HepG2 (cell line): ENCODE data around the gene HYAL2. TPM values are rescaled to one million over a fixed set of nuclear protein-coding genes. Genes with fewer than 3 reads are reported as not detected.
A peak's percentile ranks its signal among the peaks of the same experiment; 100 is the strongest.

Experiments used
- ATAC-seq: fragments of 200-7000 bp; cut with Tn5 transposase; 3 replicates; pipeline ENCODE4 v1.9.1; 2020; ENCODE audit warnings: mild to moderate bottlenecking, moderate library complexity
- BruUV-seq: library from RNA; stranded (reverse); fragments of 400-500 nt; replicated peaks from 2 replicates; lab custom pipeline; 2021; lab: Mats Ljungman, UMichigan
- CTCF ChIA-PET: fragments of 300-600 bp; formaldehyde crosslinking; extraction: SDS; loops from one replicate; lab custom pipeline; 2021; ENCODE audit warnings: low total read pairs, inconsistent platforms, low intra/inter-chr PET ratio; lab: Yijun Ruan, JAX
- POLR2A ChIA-PET: fragments of 350-600 bp; sonication (Branson Sonifier 250); formaldehyde crosslinking; loops from one replicate; lab custom pipeline; 2020; ENCODE audit warnings: antibody characterized with exemption, inconsistent platforms; lab: Yijun Ruan, JAX
- DNase-seq: peaks from one replicate; pipeline ENCODE4 v3.0.0-alpha.2; 2015; ENCODE audit warnings: low spot score
- FAIRE-seq: peaks from 3 replicates; lab custom pipeline; 2011; peaks lifted over from hg19 to GRCh38; lab: Jason Lieb, UNC
- H2AFZ ChIP-seq: one replicate; pipeline ENCODE4 v1.6.1; 2011; ENCODE audit warnings: low read length, inconsistent platforms
- H3K27ac ChIP-seq: fragments of 300-600 bp; 3 replicates; pipeline ENCODE4 v1.8.0; 2011; ENCODE audit warnings: mixed run types, mild to moderate bottlenecking, mixed read lengths, low read length, inconsistent platforms; ENCODE audit not compliant: insufficient read depth; ENCODE audit errors: extremely low read length
- H3K27me3 ChIP-seq, 2 experiments: fragments of 200-600 bp in 1 of 2; 2 replicates in 1 of 2; 3 replicates in 1 of 2; pipeline versions ENCODE4 v1.6.0 to v1.8.0; 2011; ENCODE audit warnings: low read length in 2 of 2, mild to moderate bottlenecking in 2 of 2, moderate library complexity in 2 of 2, inconsistent platforms in 1 of 2; ENCODE audit not compliant: insufficient read depth in 2 of 2, control insufficient read depth in 1 of 2
- H3K36me3 ChIP-seq, 2 experiments: fragments of 200-600 bp in 1 of 2; replicated peaks in 1 of 2; 2 replicates in 1 of 2; 3 replicates in 1 of 2; pipeline versions ENCODE4 v1.5.1 to v1.8.0; 2011; ENCODE audit warnings: low read length in 2 of 2, inconsistent platforms in 1 of 2; ENCODE audit not compliant: insufficient read depth in 2 of 2, control insufficient read depth in 1 of 2
- H3K4me1 ChIP-seq: 2 replicates; pipeline ENCODE4 v1.5.1; 2012; ENCODE audit warnings: low read length, inconsistent platforms; ENCODE audit not compliant: insufficient read depth
- H3K4me2 ChIP-seq: 2 replicates; pipeline ENCODE4 v1.6.0; 2011; ENCODE audit warnings: low read depth, low read length, inconsistent platforms
- H3K4me3 ChIP-seq, 3 experiments: fragments of 200-600 bp in 1 of 3; sonication (generic), shearing (Covaris generic) in 1 of 3; replicated peaks in 1 of 3; 2 replicates each; pipeline ENCODE4 v1.5.1; 2011 to 2016; ENCODE audit warnings: low read length in 3 of 3, inconsistent platforms in 2 of 3, low read depth in 2 of 3, mild to moderate bottlenecking in 2 of 3, control low read depth in 1 of 3, mixed read lengths in 1 of 3; ENCODE audit not compliant: insufficient read depth in 1 of 3
- H3K79me2 ChIP-seq: one replicate; pipeline ENCODE4 v1.6.1; 2011; ENCODE audit warnings: low read length, inconsistent platforms; ENCODE audit not compliant: insufficient read depth
- H3K9ac ChIP-seq: 2 replicates; pipeline ENCODE4 v1.6.0; 2011; ENCODE audit warnings: mild to moderate bottlenecking, low read depth, low read length, inconsistent platforms; ENCODE audit not compliant: insufficient read depth
- H3K9me3 ChIP-seq: 2 replicates; pipeline ENCODE4 v1.5.1; 2012; ENCODE audit warnings: mild to moderate bottlenecking, low read length
- H4K20me1 ChIP-seq: 2 replicates; pipeline ENCODE4 v1.6.0; 2011; ENCODE audit warnings: inconsistent platforms, mild to moderate bottlenecking, low read length, moderate library complexity; ENCODE audit not compliant: insufficient read depth
- HDAC1 ChIP-seq: sonication (generic); formaldehyde crosslinking; IDR thresholded peaks from 2 replicates; pipeline ENCODE4 v1.5.1; 2020; ENCODE audit warnings: mild to moderate bottlenecking, missing genetic modification reagents
- MAZ ChIP-seq, 2 experiments: sonication (generic) in 1 of 2; formaldehyde crosslinking in 1 of 2; IDR thresholded peaks; 2 replicates each; pipeline versions ENCODE4 v1.5.0 to v1.6.1; 2012 to 2020; ENCODE audit warnings: low read depth in 2 of 2, mild to moderate bottlenecking in 2 of 2, borderline replicate concordance in 1 of 2, improper control_type of control experiment in 1 of 2, low read length in 1 of 2, missing genetic modification reagents in 1 of 2, moderate library complexity in 1 of 2
- RBFOX2 ChIP-seq: fragments of 200-400 bp; formaldehyde crosslinking; IDR thresholded peaks from 2 replicates; pipeline ENCODE4 v1.6.1; 2017; ENCODE audit warnings: low read depth, mild to moderate bottlenecking, low read length
- SAFB2 ChIP-seq: sonication (generic); formaldehyde crosslinking; IDR thresholded peaks from 2 replicates; pipeline ENCODE4 v1.5.1; 2020; ENCODE audit warnings: missing genetic modification reagents, low read depth, mild to moderate bottlenecking, borderline replicate concordance
- ZBTB3 ChIP-seq: sonication (generic); formaldehyde crosslinking; IDR thresholded peaks from 2 replicates; pipeline ENCODE4 v1.4.0; 2020; ENCODE audit warnings: low read depth, mild to moderate bottlenecking, moderate library complexity, missing genetic modification reagents, borderline replicate concordance
- ZFP36L2 ChIP-seq: sonication (generic); formaldehyde crosslinking; IDR thresholded peaks from 2 replicates; pipeline ENCODE4 v1.4.0; 2020; ENCODE audit warnings: missing genetic modification reagents
- ZNF407 ChIP-seq: sonication (generic); formaldehyde crosslinking; IDR thresholded peaks from one replicate; pipeline ENCODE4 v1.5.1; 2020; ENCODE audit warnings: mild to moderate bottlenecking, missing genetic modification reagents; ENCODE audit errors: not compliant biosample characterization
- WGBS: methylation state at CpG from one replicate; pipeline ENCODE4 v1.1.6; 2017; ENCODE audit warnings: low lambda C conversion rate; 5-methylcytosine and 5-hydroxymethylcytosine counted together
- in situ Hi-C: cut with HindIII; loops from 2 replicates; pipeline ENCODE4 v1.10.0; 2017; ENCODE audit warnings: low pct_unique_long_range_greater_than_20kb; ENCODE audit not compliant: extremely low pct_ligation_motif_present
- intact Hi-C: fragments of 100-400 bp; cut with micrococcal nuclease; formaldehyde crosslinking; loops from one replicate; pipeline ENCODE4 v1.10.0; 2022; ENCODE audit not compliant: unreplicated experiment
- polyA plus RNA-seq, 8 experiments: library from polyadenylated mRNA; depleted of rRNA in 3 of 8; stranded (reverse) in 7 of 8; unstranded in 1 of 8; fragments of >200 nt; fragmentation: Illumina TruSeq in 4 of 8; extraction: Trizol in 4 of 8; gene quantifications; 2 replicates each; pipeline versions ENCODE4 v1.2.1 to v1.2.3, GENCODE V29; 2011 to 2016; ENCODE audit warnings: low read depth in 4 of 8, missing spikeins in 1 of 8, mixed read lengths in 1 of 8; ENCODE audit not compliant: insufficient read depth in 1 of 8
- total RNA-seq, 5 experiments: library from RNA; depleted of rRNA; stranded (reverse); fragments of >200 nt; fragmentation: Illumina TruSeq; extraction: Trizol; gene quantifications; 2 replicates each; pipeline ENCODE4 v1.2.3, GENCODE V29; 2016; ENCODE audit warnings: low read depth in 1 of 5
- TF ChIP-seq, protein P1 (sequence below): sonication (generic); formaldehyde crosslinking; IDR thresholded peaks from 2 replicates; pipeline ENCODE4 v1.5.1; 2020; ENCODE audit warnings: mild to moderate bottlenecking, missing genetic modification reagents, moderate library complexity

HYAL2 gene
- total and polyA plus RNA-seq, 2 of the 13 experiments (the other 11 are each of a cell fraction or from before 2014, with no cell fraction given): 76.2 to 102 TPM

DNA sequence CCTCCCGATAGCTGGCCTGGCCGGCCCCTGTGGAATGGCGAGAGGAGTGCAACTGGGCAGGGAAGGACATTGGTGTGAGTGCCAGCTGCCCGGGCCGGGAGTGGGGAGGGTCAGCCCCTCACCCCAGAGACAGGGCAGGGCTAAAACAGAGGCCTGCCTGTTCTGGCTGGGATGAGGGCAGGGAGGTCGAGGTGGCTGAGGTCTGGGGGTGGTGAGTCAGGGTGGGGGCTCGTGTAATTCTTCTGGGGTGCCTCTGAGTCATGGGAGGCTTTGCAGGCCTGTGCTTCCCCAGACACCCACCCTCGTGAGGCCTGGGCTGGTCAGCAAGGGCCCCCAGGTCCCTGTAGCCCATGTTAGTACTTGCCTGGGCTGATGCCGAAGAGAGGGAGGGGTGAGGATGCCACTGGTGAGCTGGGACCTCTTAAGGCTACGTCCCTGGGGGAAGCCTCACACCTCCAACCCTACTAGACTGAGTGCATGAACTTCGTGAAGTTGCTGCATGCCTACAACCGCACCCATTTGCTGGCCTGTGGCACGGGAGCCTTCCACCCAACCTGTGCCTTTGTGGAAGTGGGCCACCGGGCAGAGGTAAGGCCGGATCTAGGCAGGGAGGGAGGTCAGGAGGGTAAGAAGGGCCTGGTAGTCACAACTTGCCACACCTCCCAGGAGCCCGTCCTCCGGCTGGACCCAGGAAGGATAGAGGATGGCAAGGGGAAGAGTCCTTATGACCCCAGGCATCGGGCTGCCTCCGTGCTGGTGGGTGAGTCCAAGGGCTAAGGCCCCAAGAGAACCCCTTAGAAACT, 51.9 kb downstream of the HYAL2 start:
- WGBS: 5% methylated on average over 9 of the region's 19 CpGs
- H3K4me3 ChIP-seq: peak overlapping the region; percentile 71 to 88 (median 83)
- BruUV-seq: TSS peak; percentile 87
- no peaks in the 10 kb centered on the region for H3K9me3 ChIP-seq
- ATAC-seq (no peak), DNase-seq (no peak), FAIRE-seq (no peak)
- peaks cover 33% of the 10 kb centered on the region for H3K79me2 ChIP-seq
- ChIA-PET POLR2A (interaction anchor here (1.0 to 5.5 kb wide), 19 partner anchors 8 to 75 kb away, joined by 3 to 155 read pairs (median 9); partner anchors contain the start of genes GNAI2, HYAL2, HYAL3 and IFRD2), CTCF (interaction anchor here (1.2 to 6.4 kb wide), 5 partner anchors 10 to 76 kb away, joined by 3 to 81 read pairs (median 4); no protein-coding TSS in a partner anchor)
- H3K27me3 ChIP-seq: no peaks in the 10 kb centered on the region; a peak in 1 of 5 replicates
- peaks cover 78% of the 10 kb centered on the region for H3K4me1 ChIP-seq
- H2AFZ ChIP-seq: no peak overlapping the region
- peak overlapping the region; percentile 98 for H3K4me2 ChIP-seq
- peak overlapping the region; percentile 94 for H3K9ac ChIP-seq
- H4K20me1 ChIP-seq: no peaks in the 10 kb centered on the region; the same call in 1 of the 2 replicates
- peaks cover 7 to 19% of the 10 kb centered on the region in 2 experiments for H3K36me3 ChIP-seq
- peak overlapping the region; percentile 88 for H3K27ac ChIP-seq
- in situ Hi-C loops: loop anchor here (5.0 to 10.0 kb wide), 2 partner anchors 43 to 76 kb away; partner anchors contain the start of gene GNAT1
- intact Hi-C loops: loop anchor here (5.0 kb wide), 2 partner anchors 43 to 78 kb away; partner anchors contain the start of gene GNAT1
- TF ChIP-seq ZNF407 (CRISPR knock-in tag) (peak; percentile 34), SAFB2 (CRISPR knock-in tag) (0 out of 2 replicates have a peak, but pooled peaks have one; percentile 39), MAZ (IDR thresholded peaks at IDR 0.05; ENCODE audit: borderline replicate concordance, low read depth, low read length) (no peak), MAZ (CRISPR knock-in tag; IDR thresholded peaks at IDR 0.05; ENCODE audit: low read depth) (0 out of 2 replicates have a peak, but pooled peaks have one; percentile 37), ZBTB3 (no peak), ZFP36L2 (CRISPR knock-in tag) (no peak), HDAC1 (CRISPR knock-in tag) (peak; percentile 9; the same call in 1 of the 2 replicates), RBFOX2 (peak; percentile 70)
- TF ChIP-seq, protein P1, sequence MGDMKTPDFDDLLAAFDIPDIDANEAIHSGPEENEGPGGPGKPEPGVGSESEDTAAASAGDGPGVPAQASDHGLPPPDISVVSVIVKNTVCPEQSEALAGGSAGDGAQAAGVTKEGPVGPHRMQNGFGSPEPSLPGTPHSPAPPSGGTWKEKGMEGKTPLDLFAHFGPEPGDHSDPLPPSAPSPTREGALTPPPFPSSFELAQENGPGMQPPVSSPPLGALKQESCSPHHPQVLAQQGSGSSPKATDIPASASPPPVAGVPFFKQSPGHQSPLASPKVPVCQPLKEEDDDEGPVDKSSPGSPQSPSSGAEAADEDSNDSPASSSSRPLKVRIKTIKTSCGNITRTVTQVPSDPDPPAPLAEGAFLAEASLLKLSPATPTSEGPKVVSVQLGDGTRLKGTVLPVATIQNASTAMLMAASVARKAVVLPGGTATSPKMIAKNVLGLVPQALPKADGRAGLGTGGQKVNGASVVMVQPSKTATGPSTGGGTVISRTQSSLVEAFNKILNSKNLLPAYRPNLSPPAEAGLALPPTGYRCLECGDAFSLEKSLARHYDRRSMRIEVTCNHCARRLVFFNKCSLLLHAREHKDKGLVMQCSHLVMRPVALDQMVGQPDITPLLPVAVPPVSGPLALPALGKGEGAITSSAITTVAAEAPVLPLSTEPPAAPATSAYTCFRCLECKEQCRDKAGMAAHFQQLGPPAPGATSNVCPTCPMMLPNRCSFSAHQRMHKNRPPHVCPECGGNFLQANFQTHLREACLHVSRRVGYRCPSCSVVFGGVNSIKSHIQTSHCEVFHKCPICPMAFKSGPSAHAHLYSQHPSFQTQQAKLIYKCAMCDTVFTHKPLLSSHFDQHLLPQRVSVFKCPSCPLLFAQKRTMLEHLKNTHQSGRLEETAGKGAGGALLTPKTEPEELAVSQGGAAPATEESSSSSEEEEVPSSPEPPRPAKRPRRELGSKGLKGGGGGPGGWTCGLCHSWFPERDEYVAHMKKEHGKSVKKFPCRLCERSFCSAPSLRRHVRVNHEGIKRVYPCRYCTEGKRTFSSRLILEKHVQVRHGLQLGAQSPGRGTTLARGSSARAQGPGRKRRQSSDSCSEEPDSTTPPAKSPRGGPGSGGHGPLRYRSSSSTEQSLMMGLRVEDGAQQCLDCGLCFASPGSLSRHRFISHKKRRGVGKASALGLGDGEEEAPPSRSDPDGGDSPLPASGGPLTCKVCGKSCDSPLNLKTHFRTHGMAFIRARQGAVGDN: peak; percentile 70
